ENCODE data around the gene COL20A1.

COL20A1 gene

GRCh38 chr20:63261060-63261794 is 31.8 kb upstream of the COL20A1 start:
- DNase-seq (ENCODE audit: low read depth in 2 of 2): no peak

GRCh38 chr20:63261795-63262528 is 31.0 kb upstream of the COL20A1 start:
- no peak for DNase-seq (ENCODE audit: low read depth in 2 of 2)

- DNase-seq (ENCODE audit: low read depth in 2 of 2): no peak
Measured at GRCh38 chr20:63262836-63263235, 30.1 kb upstream of the COL20A1 start.

GRCh38 chr20:63264000-63264399 is 29.0 kb upstream of the COL20A1 start:
- no peak for DNase-seq (ENCODE audit: low read depth in 2 of 2)

- no peak for DNase-seq (ENCODE audit: low read depth in 2 of 2)
Measured at GRCh38 chr20:63264519-63264918, 28.5 kb upstream of the COL20A1 start.

GRCh38 chr20:63265891-63266515 is 27.0 kb upstream of the COL20A1 start:
- DNase-seq (ENCODE audit: low read depth in 2 of 2): no peak

GRCh38 chr20:63267691-63268090 is 25.3 kb upstream of the COL20A1 start:
- DNase-seq (ENCODE audit: low read depth in 2 of 2): no peak

GRCh38 chr20:63268256-63268655 is 24.7 kb upstream of the COL20A1 start:
- DNase-seq (ENCODE audit: low read depth in 2 of 2): no peak

- DNase-seq (ENCODE audit: low read depth in 2 of 2): no peak
Measured at GRCh38 chr20:63268671-63269439, 24.1 kb upstream of the COL20A1 start.

GRCh38 chr20:63269724-63270123 is 23.3 kb upstream of the COL20A1 start:
- DNase-seq (ENCODE audit: low read depth in 2 of 2): no peak

GRCh38 chr20:63270606-63271325 is 22.2 kb upstream of the COL20A1 start:
- no peak for DNase-seq (ENCODE audit: low read depth in 2 of 2)

- peak; percentile 80 to 88 for DNase-seq (ENCODE audit: low read depth in 2 of 2)
Measured at GRCh38 chr20:63272105-63273058, 20.6 kb upstream of the COL20A1 start, which contains the start of gene ARFGAP1. ARFGAP1 (plus strand) TSS chr20:63272813; CDS start chr20:63275581, 2,768 bp downstream.

GRCh38 chr20:63273059-63273579 is 19.9 kb upstream of the COL20A1 start:
- no peak for DNase-seq (ENCODE audit: low read depth in 2 of 2)

- no peak for DNase-seq (ENCODE audit: low read depth in 2 of 2)
Measured at GRCh38 chr20:63273635-63274380, 19.2 kb upstream of the COL20A1 start.

- DNase-seq (ENCODE audit: low read depth in 2 of 2): no peak
Measured at GRCh38 chr20:63274381-63275228, 18.4 kb upstream of the COL20A1 start.

GRCh38 chr20:63275825-63276224 is 17.2 kb upstream of the COL20A1 start:
- no peak for DNase-seq (ENCODE audit: low read depth in 2 of 2)

- no peak for DNase-seq (ENCODE audit: low read depth in 2 of 2)
Measured at GRCh38 chr20:63276956-63277355, 16.0 kb upstream of the COL20A1 start.

All from activated CD4-positive, alpha-beta T cell treated with anti-CD3 and anti-CD28 coated beads for 24 hours (primary cell).